ENCODE data around the gene IGFBPL1.

The IGFBPL1 gene

GRCh38 chr9:38375572-38375963 is 48.7 kb downstream of the IGFBPL1 start:
- no peak for DNase-seq

- DNase-seq = no peak
Observed at GRCh38 chr9:38374847-38375571, 49.2 kb downstream of the IGFBPL1 start.

- no peak for DNase-seq
Observed at GRCh38 chr9:38373679-38374078, 50.6 kb downstream of the IGFBPL1 start.

GRCh38 chr9:38372762-38373619 is 51.3 kb downstream of the IGFBPL1 start:
- DNase-seq = no peak

- no peak for DNase-seq
Observed at GRCh38 chr9:38371495-38371894, 52.8 kb downstream of the IGFBPL1 start.

- DNase-seq = no peak
Observed at GRCh38 chr9:38370176-38370575, 54.1 kb downstream of the IGFBPL1 start.

GRCh38 chr9:38368731-38369130 is 55.5 kb downstream of the IGFBPL1 start:
- DNase-seq = no peak

GRCh38 chr9:38367898-38368297 is 56.4 kb downstream of the IGFBPL1 start:
- no peak for DNase-seq

GRCh38 chr9:38363589-38363925 is 60.7 kb downstream of the IGFBPL1 start:
- no peak for DNase-seq

GRCh38 chr9:38362852-38363588 is 61.2 kb downstream of the IGFBPL1 start:
- DNase-seq = peak; percentile 7 to 52

- DNase-seq = no peak
Observed at GRCh38 chr9:38361473-38361850, 62.8 kb downstream of the IGFBPL1 start.

GRCh38 chr9:38360839-38361472 is 63.3 kb downstream of the IGFBPL1 start:
- DNase-seq = no peak

GRCh38 chr9:38359689-38360385 is 64.4 kb downstream of the IGFBPL1 start:
- no peak for DNase-seq

- DNase-seq = no peak
Observed at GRCh38 chr9:38359297-38359653, 65.0 kb downstream of the IGFBPL1 start.

- no peak for DNase-seq
Observed at GRCh38 chr9:38358390-38359296, 65.6 kb downstream of the IGFBPL1 start.

GRCh38 chr9:38357350-38358114 is 66.7 kb downstream of the IGFBPL1 start:
- no peak for DNase-seq

GRCh38 chr9:38356851-38357250 is 67.4 kb downstream of the IGFBPL1 start:
- no peak for DNase-seq

All from bone marrow (tissue), 2 donors.